Aorta (tissue), 5 donors: Measurements from ENCODE around the gene SCLY. TPM values are rescaled to one million over a fixed set of nuclear protein-coding genes. Genes with fewer than 3 reads are reported as not detected.
"Not testable (repeated sequence)": the region's sequence is repeated elsewhere in the genome, so short reads cannot be mapped to it uniquely, and the experiment has no call there.

ENCODE experiments used
- ATAC-seq: fragments of 200-7000 bp; cut with Tn5 transposase; one replicate; pipeline ENCODE4 v1.9.1; 2022; ENCODE audit warnings: moderate library complexity; ENCODE audit not compliant: low FRiP score
- DNase-seq, 2 donors: peaks; one replicate each; pipeline ENCODE4 v3.0.0-alpha.2; 2020
- H3K27ac ChIP-seq, 2 donors: one replicate each; pipeline ENCODE4 v1.5.1; 2013; ENCODE audit warnings: low read length in 2 of 2, mild to moderate bottlenecking in 2 of 2, moderate library complexity in 2 of 2, control low read depth in 1 of 2, inconsistent platforms in 1 of 2, low read depth in 1 of 2
- H3K27me3 ChIP-seq, 2 donors: one replicate each; pipeline ENCODE4 v1.6.1; 2013; ENCODE audit warnings: control low read depth in 1 of 2, low read length in 1 of 2, mild to moderate bottlenecking in 1 of 2, moderate library complexity in 1 of 2; ENCODE audit not compliant: insufficient read depth in 2 of 2, control insufficient read depth in 1 of 2
- H3K36me3 ChIP-seq, 2 donors: one replicate each; pipeline ENCODE4 v1.6.1; 2013; ENCODE audit warnings: control low read depth in 1 of 2, low read length in 1 of 2, mild to moderate bottlenecking in 1 of 2; ENCODE audit not compliant: insufficient read depth in 2 of 2, control insufficient read depth in 1 of 2
- H3K4me1 ChIP-seq, 2 donors: one replicate each; pipeline ENCODE4 v1.6.1; 2013; ENCODE audit warnings: low read length in 2 of 2, control low read depth in 1 of 2, mild to moderate bottlenecking in 1 of 2, moderate library complexity in 1 of 2; ENCODE audit not compliant: insufficient read depth in 2 of 2, control insufficient read depth in 1 of 2
- H3K4me3 ChIP-seq, 2 donors: one replicate each; pipeline ENCODE4 v1.5.1; 2013; ENCODE audit warnings: low read length in 2 of 2, control low read depth in 1 of 2, mild to moderate bottlenecking in 1 of 2
- H3K9me3 ChIP-seq: one replicate; pipeline ENCODE4 v1.6.1; 2013; ENCODE audit warnings: mild to moderate bottlenecking, low read length; ENCODE audit not compliant: control insufficient read depth
- WGBS, 2 donors: extraction: QIAGEN DNeasy Blood & Tissue Kit; methylation state at CpG; one replicate each; pipeline ENCODE4 v1.1.7; 2013; 5-methylcytosine and 5-hydroxymethylcytosine counted together
- intact Hi-C, 2 donors: fragments of 100-400 bp; cut with DNase I; formaldehyde crosslinking; loops; one replicate each; pipeline versions ENCODE4 v1.14.2 to v1.15.0; 2022
- polyA plus RNA-seq, 2 donors: library from polyadenylated mRNA; stranded (reverse); fragments of 200-250 nt; gene quantifications; one replicate each; pipeline ENCODE4 v1.2.3, GENCODE V29; 2013
- total RNA-seq, 2 donors: library from RNA; stranded (reverse); fragmentation: NEBNext Ultra II Directional; extraction: Animal tissue kit (Norgen Biotek cat#: 25700); gene quantifications; one replicate each; pipeline ENCODE4 v1.2.1, GENCODE V29; 2021
- donor health status: healthy with polysubstance abuse.
- donor health status: Bipolar disorder and iron deficiency.
- donor health status: DM: no; HTN: no; CAD: no.
- donor health status: DM: no; HTN: no; CAD: no.
- donor health status: DM: yes; HTN: yes; CAD: no.

The SCLY gene
- total and polyA plus RNA-seq, 4 donors, result 6.3 to 15.4 (median 12.6) TPM

DNA sequence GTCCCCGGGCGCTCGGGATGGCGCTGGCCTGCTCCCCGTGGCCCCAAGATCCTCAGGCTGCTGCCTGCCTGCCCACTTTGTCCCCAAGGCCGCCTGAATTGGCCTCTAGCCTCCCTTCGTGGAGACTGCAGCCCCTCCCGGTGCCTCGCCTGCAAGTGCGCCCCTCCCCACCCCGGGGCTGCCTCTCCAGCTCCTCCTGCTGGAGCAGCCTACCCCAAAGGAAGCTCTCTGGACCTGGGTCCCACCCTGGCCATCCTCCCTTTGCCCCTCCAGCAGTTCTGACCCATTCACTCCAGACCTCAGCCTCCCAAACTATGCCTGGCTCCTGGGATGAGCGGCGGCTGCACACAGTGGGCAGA is 45.5 kb downstream of the SCLY start:
- DNase-seq (peak in 1 of 2 donors; percentile 29), ATAC-seq (no peak)
- intact Hi-C loops, result no loop called here
- H3K9me3 ChIP-seq, result no peaks in the 10 kb centered on the region
- H3K27ac ChIP-seq, result no peak overlapping the region
- H3K4me1 ChIP-seq, result no peaks in the 10 kb centered on the region
- no peaks in the 10 kb centered on the region for H3K36me3 ChIP-seq
- WGBS, 2 donors, result 82 to 85% methylated on average over 13 of the region's 13 CpGs
- no peak overlapping the region for H3K4me3 ChIP-seq
- H3K27me3 ChIP-seq, result no peaks in the 10 kb centered on the region

DNA sequence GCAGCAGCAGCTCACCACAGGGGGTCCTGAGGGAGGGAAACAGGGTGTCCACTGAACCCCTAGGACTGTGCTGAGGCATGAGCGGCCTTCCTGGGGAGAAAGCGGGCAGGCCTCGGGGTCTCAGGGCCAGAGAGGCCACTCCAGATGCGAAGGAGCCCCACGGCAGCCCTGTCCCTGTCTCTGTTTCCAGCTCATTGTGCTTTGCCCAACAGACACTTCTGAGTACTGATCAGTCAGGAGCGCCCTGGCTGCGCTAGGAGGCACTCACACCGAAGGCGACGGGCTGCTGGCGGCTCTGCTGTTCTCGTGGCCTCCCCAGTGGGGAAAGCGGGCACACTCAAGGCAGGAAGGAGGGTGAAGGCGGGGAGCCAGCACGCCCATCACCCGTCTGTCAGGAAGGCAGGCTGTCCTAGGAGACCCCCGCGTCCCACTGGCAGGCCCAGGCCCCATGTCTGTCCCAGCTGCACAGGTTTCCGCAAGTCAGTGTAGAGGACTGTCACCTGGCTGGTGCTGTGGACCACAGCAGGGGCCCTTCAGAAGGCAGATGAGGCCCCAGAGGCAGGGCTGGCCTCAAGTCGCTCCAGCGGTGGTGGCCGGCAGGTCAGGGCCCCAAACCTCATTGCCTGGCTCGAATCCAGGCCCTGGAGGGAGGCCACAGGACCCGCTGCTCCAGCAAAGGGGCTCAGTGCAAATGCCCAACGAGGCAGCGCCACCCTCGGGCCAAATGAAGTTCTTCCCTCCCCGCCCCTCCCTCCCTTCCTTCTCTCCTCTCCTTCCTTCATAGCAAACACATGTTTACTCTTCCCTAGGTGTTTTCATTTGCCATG is 46.1 kb downstream of the SCLY start:
- WGBS, 2 donors, result 84 to 88% methylated on average over 28 of the region's 28 CpGs
- DNase-seq, result peak; percentile 49 to 72
- Histone ChIP-seq H3K9me3 (no peaks in the 10 kb centered on the region), H3K4me3 (no peak overlapping the region), H3K27ac (no peak overlapping the region), H3K27me3 (no peaks in the 10 kb centered on the region), H3K36me3 (no peaks in the 10 kb centered on the region), H3K4me1 (no peaks in the 10 kb centered on the region)
- intact Hi-C loops, result no loop called here
- ATAC-seq, result no peak

GRCh38 chr2:238107525-238108422 is 47.0 kb downstream of the SCLY start:
- Histone ChIP-seq H3K9me3 (no peaks in the 10 kb centered on the region), H3K4me1 (no peaks in the 10 kb centered on the region), H3K27ac (no peak overlapping the region), H3K4me3 (no peak overlapping the region), H3K36me3 (no peaks in the 10 kb centered on the region), H3K27me3 (no peaks in the 10 kb centered on the region)
- ATAC-seq, result peak; percentile 5
- intact Hi-C loops, result no loop called here
- DNase-seq, result peak in 1 of 2 donors; percentile 46
- WGBS, 2 donors, result 90 to 92% methylated on average over 28 of the region's 28 CpGs

DNA sequence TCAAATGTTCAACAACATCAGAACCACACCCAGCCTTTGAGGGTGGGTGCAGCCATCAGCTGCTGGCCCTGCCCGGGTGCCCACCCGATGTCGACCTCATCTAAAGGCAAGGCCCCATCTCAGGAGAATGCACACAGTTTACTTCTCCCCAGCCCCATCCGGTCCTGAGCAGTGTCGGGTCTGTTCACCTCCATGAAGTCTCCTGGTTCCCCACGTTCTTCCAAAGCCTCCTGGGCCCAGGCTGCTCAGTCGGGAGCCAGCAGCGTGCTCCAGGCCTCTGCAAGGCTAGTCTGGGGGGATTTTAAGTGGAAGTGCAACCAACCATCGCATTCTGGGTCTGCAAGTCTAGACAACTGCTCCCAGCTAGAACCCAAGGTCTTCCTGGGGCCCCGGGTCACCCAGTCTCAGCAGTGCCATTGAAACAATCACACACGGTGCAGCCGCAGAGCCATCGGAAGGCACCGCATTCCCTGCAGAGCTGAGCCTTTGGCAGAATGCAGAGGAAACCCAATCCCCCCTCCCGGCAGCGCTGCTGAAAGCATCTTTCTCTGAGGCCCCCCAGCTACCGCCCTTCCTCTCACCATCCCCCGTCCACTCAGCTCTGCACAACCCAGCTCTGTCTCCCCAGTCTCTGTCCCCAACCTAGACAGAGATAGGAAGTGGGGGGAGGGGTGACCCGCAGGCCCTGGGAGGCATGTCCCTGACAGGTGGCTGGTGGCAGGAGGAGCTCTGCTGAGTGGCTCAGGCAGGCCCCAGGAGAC is 47.8 kb downstream of the SCLY start:
- Histone ChIP-seq H3K4me1 (no peaks in the 10 kb centered on the region), H3K4me3 (no peak overlapping the region), H3K9me3 (no peaks in the 10 kb centered on the region), H3K36me3 (no peaks in the 10 kb centered on the region), H3K27me3 (no peaks in the 10 kb centered on the region), H3K27ac (no peak overlapping the region)
- intact Hi-C loops, result no loop called here
- WGBS, 2 donors, result 68 to 72% methylated on average over 19 of the region's 19 CpGs
- DNase-seq (peak in 1 of 2 donors; percentile 47), ATAC-seq (peak; percentile 24)

DNA sequence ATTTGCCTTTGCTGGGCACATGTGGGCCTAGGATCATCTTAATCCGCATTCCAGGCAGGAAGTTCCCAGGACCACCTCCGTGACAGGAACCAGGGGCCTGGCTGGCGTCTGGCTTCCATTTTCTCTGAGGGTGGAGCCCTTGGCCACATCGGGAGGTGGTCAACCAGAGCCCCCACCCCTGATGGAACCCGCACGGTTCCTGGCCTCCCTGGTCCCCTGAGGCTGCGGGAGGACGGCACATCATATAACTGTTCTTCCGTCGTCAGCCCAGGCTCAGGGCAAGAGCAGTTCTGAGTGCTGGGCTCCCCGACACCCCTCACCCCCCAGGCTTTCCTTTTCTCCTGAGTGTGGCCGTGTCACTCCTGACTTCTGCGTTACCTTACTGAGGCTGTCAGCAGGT is 52.8 kb downstream of the SCLY start:
- Histone ChIP-seq H3K27me3 (no peaks in the 10 kb centered on the region), H3K9me3 (no peaks in the 10 kb centered on the region), H3K4me1 (no peaks in the 10 kb centered on the region), H3K4me3 (no peak overlapping the region), H3K27ac (no peak overlapping the region), H3K36me3 (no peaks in the 10 kb centered on the region)
- ATAC-seq (no peak), DNase-seq (peak; percentile 25 to 35)
- 90 to 94% methylated on average over 13 of the region's 13 CpGs for WGBS, 2 donors
- intact Hi-C loops, result no loop called here

DNA sequence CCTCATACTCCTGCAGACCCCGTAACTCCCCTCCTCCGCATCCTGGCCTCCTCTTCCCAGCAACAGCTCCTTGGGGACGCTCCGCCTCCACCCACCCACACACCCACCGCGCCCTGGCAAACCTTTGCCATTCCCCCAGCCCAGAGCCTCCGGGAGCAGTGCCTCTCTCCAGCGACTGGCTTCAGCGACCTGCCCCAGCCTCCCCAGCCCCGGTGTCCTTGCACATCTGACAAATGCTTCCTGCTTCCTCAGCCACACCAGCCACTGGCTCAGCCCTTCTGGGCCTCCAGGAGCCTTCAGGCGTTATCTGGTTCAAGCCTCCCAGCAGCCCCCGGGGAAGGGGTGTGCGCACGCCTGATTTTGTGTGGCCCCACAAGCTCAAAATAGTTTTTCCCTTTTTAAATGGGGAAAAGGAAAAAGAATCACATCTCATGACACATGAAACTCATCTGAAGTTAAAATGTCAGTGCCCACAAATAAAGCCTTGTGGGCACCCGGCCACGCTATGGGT is 53.6 kb downstream of the SCLY start:
- Histone ChIP-seq H3K36me3 (no peaks in the 10 kb centered on the region), H3K4me3 (no peak overlapping the region), H3K9me3 (no peaks in the 10 kb centered on the region), H3K27ac (no peak overlapping the region), H3K27me3 (no peaks in the 10 kb centered on the region), H3K4me1 (no peaks in the 10 kb centered on the region)
- ATAC-seq (no peak), DNase-seq (peak; percentile 26 to 67)
- intact Hi-C loops, result no loop called here
- 75 to 82% methylated on average over 16 of the region's 16 CpGs for WGBS, 2 donors

DNA sequence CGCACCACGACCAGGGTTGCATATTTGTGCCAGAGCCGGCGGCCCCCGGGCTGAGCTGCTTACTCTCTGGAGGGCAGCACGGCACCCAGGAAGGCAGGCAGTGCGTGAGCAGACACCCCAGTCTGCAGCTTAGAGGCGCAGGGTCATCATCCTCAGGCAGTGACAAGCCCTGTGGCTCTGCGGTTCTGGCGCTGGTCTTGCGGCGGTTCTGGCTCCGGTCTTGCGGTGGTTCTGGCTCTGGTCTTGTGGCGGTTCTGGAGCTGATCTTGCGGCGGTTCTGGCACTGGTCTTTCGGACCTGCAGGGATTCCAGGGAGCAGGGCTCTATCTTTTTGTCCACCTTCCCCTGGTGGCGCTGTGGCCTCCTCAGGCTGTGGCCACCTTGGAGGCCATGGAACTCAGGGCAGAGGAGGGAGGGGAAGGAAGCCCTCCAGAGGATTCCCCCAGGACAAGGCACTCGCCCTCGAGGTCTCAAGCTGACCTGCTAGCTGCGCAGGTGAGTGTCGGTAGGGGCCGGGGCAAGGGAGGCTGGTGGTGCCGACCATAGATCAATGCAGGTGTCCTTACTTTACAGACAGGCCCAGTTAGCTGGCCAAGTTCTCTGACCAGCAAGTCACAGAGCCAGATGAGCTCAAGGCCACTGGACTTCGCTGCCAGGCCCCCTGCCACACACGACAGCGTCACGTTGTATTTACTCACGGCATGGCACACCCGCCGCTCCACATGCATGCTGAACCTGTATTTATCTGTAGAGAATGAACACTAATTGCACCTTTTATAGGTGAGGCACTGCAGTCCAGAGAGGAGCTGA is 54.3 kb downstream of the SCLY start:
- DNase-seq (peak; percentile 26 to 51), ATAC-seq (peak; percentile 29)
- H3K4me3 ChIP-seq, result no peak overlapping the region
- WGBS, 2 donors, result 90 to 91% methylated on average over 32 of the region's 32 CpGs
- intact Hi-C loops, result no loop called here
- no peaks in the 10 kb centered on the region for H3K9me3 ChIP-seq
- no peak overlapping the region for H3K27ac ChIP-seq
- no peaks in the 10 kb centered on the region for H3K27me3 ChIP-seq
- H3K4me1 ChIP-seq, result no peaks in the 10 kb centered on the region
- no peaks in the 10 kb centered on the region for H3K36me3 ChIP-seq

- not testable (repeated sequence) for H3K4me3 ChIP-seq, ATAC-seq, H3K27ac ChIP-seq, H3K4me1 ChIP-seq, H3K27me3 ChIP-seq, H3K9me3 ChIP-seq, H3K36me3 ChIP-seq
- DNase-seq, result peak; percentile 9 to 68
- intact Hi-C loops, result loop anchor here in 1 of 2 donors (2.0 kb wide), 1 partner anchor 35 kb away; no protein-coding TSS in a partner anchor
- 97 to 98% methylated on average over 12 of the region's 12 CpGs for WGBS, 2 donors
These were observed 54.9 kb downstream of the SCLY start for GRCh38 chr2:238115709-238116108.
